GM12878 (cell line): ENCODE results near the gene C9orf78. TPM values are rescaled to one million over a fixed set of nuclear protein-coding genes. Genes with fewer than 3 reads are reported as not detected.

Source experiments
- ESRRA ChIP-seq: IDR thresholded peaks from 2 replicates; pipeline ENCODE4 v1.6.1; 2012; ENCODE audit warnings: mild to moderate bottlenecking, low read length, improper control_type of control experiment
- EZH2 ChIP-seq: IDR thresholded peaks from 2 replicates; pipeline ENCODE4 v1.6.1; 2012; ENCODE audit warnings: low read depth, mild to moderate bottlenecking, control low read depth, inconsistent platforms, low read length, borderline replicate concordance; ENCODE audit not compliant: control insufficient read depth
- IRF4 ChIP-seq: IDR thresholded peaks from 2 replicates; pipeline ENCODE4 v1.6.1; 2011; ENCODE audit warnings: low read depth, low read length
- KDM1A ChIP-seq: fragments of 200-600 bp; sonication (generic); IDR thresholded peaks from 2 replicates; pipeline ENCODE4 v1.6.1; 2016; ENCODE audit warnings: borderline replicate concordance
- POLR2AphosphoS5 ChIP-seq: IDR thresholded peaks from 2 replicates; pipeline ENCODE4 v1.6.1; 2011; ENCODE audit warnings: mild to moderate bottlenecking, low read length, inconsistent platforms
- RAD51 ChIP-seq: fragments of 450-650 bp; IDR thresholded peaks from 2 replicates; pipeline ENCODE4 v1.6.1; 2016; ENCODE audit warnings: moderate library complexity, mild to moderate bottlenecking, inconsistent platforms
- SREBF2 ChIP-seq: IDR thresholded peaks from 2 replicates; pipeline ENCODE4 v1.6.1; 2012; ENCODE audit warnings: mild to moderate bottlenecking, low read length
- YY1 ChIP-seq: IDR thresholded peaks from 2 replicates; pipeline ENCODE4 v1.6.1; 2011; ENCODE audit warnings: low read depth, mild to moderate bottlenecking, low read length
- polyA plus RNA-seq, 11 experiments: library from polyadenylated mRNA; depleted of rRNA in 4 of 11; unstranded in 6 of 11; stranded (reverse) in 5 of 11; fragments of >200 nt; fragmentation: Nextera tagmentation in 4 of 11; fragmentation: Illumina TruSeq in 1 of 11; extraction: Ambion mirVana in 4 of 11; extraction: Trizol in 1 of 11; gene quantifications; 1 replicate in 1 of 11; 2 replicates in 10 of 11; pipeline versions ENCODE4 v1.2.1 to v1.2.3, GENCODE V29; 2011 to 2016; ENCODE audit warnings: inconsistent platforms in 2 of 11, missing spikeins in 2 of 11, low read depth in 1 of 11
- total RNA-seq, 4 experiments: library from RNA; depleted of rRNA in 3 of 4; stranded (reverse); fragments of >200 nt in 3 of 4; fragmentation: Illumina TruSeq in 1 of 4; extraction: Trizol in 1 of 4; gene quantifications; 2 replicates each; pipeline versions ENCODE4 v1.2.1 to v1.2.3, GENCODE V29; 2013 to 2021
- TF ChIP-seq, protein P1 (sequence below): fragments of 450-650 bp; IDR thresholded peaks from 2 replicates; pipeline ENCODE4 v1.6.1; 2017; ENCODE audit warnings: mild to moderate bottlenecking, low read depth, inconsistent platforms; ENCODE audit not compliant: poor library complexity, severe bottlenecking
- TF ChIP-seq, protein P2 (sequence below): fragments of 450-650 bp; IDR thresholded peaks from 2 replicates; pipeline ENCODE4 v1.6.1; 2017; ENCODE audit warnings: mild to moderate bottlenecking, moderate library complexity
- TF ChIP-seq, protein P3 (sequence below): fragments of 450-650 bp; formaldehyde crosslinking; IDR thresholded peaks from 2 replicates; pipeline ENCODE4 v1.4.0; 2022; ENCODE audit warnings: mild to moderate bottlenecking, moderate library complexity
- TF ChIP-seq, protein P4 (sequence below): fragments of 450-650 bp; IDR thresholded peaks from 2 replicates; pipeline ENCODE4 v1.6.1; 2018; ENCODE audit warnings: borderline replicate concordance, mild to moderate bottlenecking; ENCODE audit not compliant: partially characterized antibody
- TF ChIP-seq, protein P5 (sequence below): fragments of 450-650 bp; IDR thresholded peaks from 2 replicates; pipeline ENCODE4 v1.6.1; 2017; ENCODE audit warnings: antibody characterized with exemption, mild to moderate bottlenecking, moderate library complexity

C9orf78 gene
- total and polyA plus RNA-seq, 10 of the 15 experiments (the other 5 are each of a cell fraction or from before 2014, with no cell fraction given): 23.0 to 60.9 (median 47.5) TPM

DNA sequence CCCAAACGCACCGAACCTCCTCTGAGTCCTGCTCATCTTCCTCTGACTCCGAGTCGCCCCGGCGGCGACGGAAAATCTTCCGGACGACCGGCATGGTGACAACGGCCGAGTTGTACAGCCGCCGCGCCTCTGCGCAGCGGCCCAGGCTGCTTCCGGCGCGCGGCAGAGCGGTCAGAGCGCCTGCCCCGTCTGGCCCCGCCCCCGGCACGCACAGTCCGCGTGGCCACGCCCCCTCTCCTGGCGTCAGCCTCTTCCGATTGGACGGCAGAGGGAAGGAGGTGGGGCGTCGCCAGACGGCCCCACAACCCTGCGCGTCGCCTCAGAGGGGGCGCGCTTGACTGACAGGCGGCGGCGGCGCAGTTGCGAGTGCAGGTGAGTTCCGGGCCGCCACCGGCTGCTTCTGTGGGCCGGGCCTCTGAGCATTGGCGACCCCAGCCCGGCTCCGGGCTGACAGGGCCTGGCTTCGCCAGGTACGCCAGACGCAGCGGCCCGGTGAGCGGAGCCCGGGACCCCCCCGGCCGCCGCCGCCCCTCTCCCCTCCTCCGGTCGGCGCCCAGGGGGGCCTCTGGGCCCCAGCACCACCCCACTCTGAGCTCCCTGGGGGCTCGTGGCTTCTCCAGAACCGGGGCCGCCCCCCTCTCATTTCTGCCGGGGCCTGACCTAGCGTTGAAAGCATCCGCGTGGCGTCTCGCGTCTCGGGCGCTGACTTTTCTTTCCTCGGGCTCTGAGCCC lies at the start of gene C9orf78, which contains the start of gene USP20 (continued):
- TF ChIP-seq, protein P1, sequence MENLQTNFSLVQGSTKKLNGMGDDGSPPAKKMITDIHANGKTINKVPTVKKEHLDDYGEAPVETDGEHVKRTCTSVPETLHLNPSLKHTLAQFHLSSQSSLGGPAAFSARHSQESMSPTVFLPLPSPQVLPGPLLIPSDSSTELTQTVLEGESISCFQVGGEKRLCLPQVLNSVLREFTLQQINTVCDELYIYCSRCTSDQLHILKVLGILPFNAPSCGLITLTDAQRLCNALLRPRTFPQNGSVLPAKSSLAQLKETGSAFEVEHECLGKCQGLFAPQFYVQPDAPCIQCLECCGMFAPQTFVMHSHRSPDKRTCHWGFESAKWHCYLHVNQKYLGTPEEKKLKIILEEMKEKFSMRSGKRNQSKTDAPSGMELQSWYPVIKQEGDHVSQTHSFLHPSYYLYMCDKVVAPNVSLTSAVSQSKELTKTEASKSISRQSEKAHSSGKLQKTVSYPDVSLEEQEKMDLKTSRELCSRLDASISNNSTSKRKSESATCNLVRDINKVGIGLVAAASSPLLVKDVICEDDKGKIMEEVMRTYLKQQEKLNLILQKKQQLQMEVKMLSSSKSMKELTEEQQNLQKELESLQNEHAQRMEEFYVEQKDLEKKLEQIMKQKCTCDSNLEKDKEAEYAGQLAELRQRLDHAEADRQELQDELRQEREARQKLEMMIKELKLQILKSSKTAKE: no peak
- TF ChIP-seq, protein P2, sequence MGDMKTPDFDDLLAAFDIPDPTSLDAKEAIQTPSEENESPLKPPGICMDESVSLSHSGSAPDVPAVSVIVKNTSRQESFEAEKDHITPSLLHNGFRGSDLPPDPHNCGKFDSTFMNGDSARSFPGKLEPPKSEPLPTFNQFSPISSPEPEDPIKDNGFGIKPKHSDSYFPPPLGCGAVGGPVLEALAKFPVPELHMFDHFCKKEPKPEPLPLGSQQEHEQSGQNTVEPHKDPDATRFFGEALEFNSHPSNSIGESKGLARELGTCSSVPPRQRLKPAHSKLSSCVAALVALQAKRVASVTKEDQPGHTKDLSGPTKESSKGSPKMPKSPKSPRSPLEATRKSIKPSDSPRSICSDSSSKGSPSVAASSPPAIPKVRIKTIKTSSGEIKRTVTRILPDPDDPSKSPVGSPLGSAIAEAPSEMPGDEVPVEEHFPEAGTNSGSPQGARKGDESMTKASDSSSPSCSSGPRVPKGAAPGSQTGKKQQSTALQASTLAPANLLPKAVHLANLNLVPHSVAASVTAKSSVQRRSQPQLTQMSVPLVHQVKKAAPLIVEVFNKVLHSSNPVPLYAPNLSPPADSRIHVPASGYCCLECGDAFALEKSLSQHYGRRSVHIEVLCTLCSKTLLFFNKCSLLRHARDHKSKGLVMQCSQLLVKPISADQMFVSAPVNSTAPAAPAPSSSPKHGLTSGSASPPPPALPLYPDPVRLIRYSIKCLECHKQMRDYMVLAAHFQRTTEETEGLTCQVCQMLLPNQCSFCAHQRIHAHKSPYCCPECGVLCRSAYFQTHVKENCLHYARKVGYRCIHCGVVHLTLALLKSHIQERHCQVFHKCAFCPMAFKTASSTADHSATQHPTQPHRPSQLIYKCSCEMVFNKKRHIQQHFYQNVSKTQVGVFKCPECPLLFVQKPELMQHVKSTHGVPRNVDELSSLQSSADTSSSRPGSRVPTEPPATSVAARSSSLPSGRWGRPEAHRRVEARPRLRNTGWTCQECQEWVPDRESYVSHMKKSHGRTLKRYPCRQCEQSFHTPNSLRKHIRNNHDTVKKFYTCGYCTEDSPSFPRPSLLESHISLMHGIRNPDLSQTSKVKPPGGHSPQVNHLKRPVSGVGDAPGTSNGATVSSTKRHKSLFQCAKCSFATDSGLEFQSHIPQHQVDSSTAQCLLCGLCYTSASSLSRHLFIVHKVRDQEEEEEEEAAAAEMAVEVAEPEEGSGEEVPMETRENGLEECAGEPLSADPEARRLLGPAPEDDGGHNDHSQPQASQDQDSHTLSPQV: no peak
- TF ChIP-seq, protein P3, sequence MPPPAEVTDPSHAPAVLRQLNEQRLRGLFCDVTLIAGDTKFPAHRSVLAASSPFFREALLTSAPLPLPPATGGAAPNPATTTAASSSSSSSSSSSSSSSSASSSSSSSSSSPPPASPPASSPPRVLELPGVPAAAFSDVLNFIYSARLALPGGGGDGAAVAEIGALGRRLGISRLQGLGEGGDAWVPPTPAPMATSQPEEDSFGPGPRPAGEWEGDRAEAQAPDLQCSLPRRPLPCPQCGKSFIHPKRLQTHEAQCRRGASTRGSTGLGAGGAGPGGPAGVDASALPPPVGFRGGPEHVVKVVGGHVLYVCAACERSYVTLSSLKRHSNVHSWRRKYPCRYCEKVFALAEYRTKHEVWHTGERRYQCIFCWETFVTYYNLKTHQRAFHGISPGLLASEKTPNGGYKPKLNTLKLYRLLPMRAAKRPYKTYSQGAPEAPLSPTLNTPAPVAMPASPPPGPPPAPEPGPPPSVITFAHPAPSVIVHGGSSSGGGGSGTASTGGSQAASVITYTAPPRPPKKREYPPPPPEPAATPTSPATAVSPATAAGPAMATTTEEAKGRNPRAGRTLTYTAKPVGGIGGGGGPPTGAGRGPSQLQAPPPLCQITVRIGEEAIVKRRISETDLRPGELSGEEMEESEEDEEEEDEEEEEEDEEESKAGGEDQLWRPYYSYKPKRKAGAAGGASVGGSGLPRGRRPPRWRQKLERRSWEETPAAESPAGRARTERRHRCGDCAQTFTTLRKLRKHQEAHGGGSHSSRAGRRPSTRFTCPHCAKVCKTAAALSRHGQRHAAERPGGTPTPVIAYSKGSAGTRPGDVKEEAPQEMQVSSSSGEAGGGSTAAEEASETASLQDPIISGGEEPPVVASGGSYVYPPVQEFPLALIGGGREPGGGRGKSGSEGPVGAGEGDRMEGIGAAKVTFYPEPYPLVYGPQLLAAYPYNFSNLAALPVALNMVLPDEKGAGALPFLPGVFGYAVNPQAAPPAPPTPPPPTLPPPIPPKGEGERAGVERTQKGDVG (CRISPR knock-in tag): no peak
- TF ChIP-seq KDM1A: no peak
- peak; percentile 87 for TF ChIP-seq POLR2AphosphoS5
- peak; percentile 81 for TF ChIP-seq YY1
- no peak for TF ChIP-seq EZH2
- TF ChIP-seq, protein P4, sequence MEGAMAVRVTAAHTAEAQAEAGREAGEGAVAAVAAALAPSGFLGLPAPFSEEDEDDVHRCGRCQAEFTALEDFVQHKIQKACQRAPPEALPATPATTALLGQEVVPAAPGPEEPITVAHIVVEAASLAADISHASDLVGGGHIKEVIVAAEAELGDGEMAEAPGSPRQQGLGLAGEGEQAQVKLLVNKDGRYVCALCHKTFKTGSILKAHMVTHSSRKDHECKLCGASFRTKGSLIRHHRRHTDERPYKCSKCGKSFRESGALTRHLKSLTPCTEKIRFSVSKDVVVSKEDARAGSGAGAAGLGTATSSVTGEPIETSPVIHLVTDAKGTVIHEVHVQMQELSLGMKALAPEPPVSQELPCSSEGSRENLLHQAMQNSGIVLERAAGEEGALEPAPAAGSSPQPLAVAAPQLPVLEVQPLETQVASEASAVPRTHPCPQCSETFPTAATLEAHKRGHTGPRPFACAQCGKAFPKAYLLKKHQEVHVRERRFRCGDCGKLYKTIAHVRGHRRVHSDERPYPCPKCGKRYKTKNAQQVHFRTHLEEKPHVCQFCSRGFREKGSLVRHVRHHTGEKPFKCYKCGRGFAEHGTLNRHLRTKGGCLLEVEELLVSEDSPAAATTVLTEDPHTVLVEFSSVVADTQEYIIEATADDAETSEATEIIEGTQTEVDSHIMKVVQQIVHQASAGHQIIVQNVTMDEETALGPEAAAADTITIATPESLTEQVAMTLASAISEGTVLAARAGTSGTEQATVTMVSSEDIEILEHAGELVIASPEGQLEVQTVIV: peak; percentile 13
- TF ChIP-seq SREBF2: no peak
- TF ChIP-seq ESRRA: no peak
- no peak for TF ChIP-seq IRF4
- TF ChIP-seq, protein P5, sequence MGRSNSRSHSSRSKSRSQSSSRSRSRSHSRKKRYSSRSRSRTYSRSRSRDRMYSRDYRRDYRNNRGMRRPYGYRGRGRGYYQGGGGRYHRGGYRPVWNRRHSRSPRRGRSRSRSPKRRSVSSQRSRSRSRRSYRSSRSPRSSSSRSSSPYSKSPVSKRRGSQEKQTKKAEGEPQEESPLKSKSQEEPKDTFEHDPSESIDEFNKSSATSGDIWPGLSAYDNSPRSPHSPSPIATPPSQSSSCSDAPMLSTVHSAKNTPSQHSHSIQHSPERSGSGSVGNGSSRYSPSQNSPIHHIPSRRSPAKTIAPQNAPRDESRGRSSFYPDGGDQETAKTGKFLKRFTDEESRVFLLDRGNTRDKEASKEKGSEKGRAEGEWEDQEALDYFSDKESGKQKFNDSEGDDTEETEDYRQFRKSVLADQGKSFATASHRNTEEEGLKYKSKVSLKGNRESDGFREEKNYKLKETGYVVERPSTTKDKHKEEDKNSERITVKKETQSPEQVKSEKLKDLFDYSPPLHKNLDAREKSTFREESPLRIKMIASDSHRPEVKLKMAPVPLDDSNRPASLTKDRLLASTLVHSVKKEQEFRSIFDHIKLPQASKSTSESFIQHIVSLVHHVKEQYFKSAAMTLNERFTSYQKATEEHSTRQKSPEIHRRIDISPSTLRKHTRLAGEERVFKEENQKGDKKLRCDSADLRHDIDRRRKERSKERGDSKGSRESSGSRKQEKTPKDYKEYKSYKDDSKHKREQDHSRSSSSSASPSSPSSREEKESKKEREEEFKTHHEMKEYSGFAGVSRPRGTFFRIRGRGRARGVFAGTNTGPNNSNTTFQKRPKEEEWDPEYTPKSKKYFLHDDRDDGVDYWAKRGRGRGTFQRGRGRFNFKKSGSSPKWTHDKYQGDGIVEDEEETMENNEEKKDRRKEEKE: no peak
- no peak for TF ChIP-seq RAD51
